ENCODE data around the gene MBOAT2. TPM values are rescaled to one million over a fixed set of nuclear protein-coding genes. Genes with fewer than 3 reads are reported as not detected.

Gene MBOAT2
- total RNA-seq, 1 experiment from 2014 or later = 16.8 TPM

GRCh38 chr2:8984855-8985254 lies 18.6 kb downstream of the MBOAT2 start:
- ChIA-PET CTCF (no interaction called here), POLR2A (no interaction called here), RAD21 (ENCODE audit: low non-redundant PET in 1 of 2, low total read pairs in 2 of 2, uncharacterized antibody in 2 of 2, unreplicated experiment in 2 of 2) (no interaction called here)
- Histone ChIP-seq H3K9me2 (ENCODE audit: insufficient read depth) (no peaks in the 10 kb centered on the region), H4K20me1 (ENCODE audit: insufficient read depth) (no peaks in the 10 kb centered on the region), H3K36me3 (ENCODE audit: control insufficient read depth in 1 of 2, insufficient read depth in 2 of 2, low read length in 2 of 2) (no peaks in the 10 kb centered on the region), H3K4me1 (ENCODE audit: control insufficient read depth in 1 of 2, insufficient read depth in 2 of 2, low read length in 2 of 2) (no peaks in the 10 kb centered on the region), H3K27me3 (ENCODE audit: insufficient read depth, low read length) (no peaks in the 10 kb centered on the region), H2AFZ (ENCODE audit: low read depth, low read length, poor library complexity, severe bottlenecking) (no peak overlapping the region), H3K9me3 (ENCODE audit: control insufficient read depth in 1 of 2, insufficient read depth in 1 of 2, low read depth in 1 of 2, low read length in 2 of 2) (no peaks in the 10 kb centered on the region), H3K4me3 (replicated peaks in 1 of 2; ENCODE audit: low read depth in 1 of 2, low read length in 2 of 2) (no peak overlapping the region), H3K27ac (ENCODE audit: low read depth, low read length) (no peak overlapping the region), H3K4me2 (ENCODE audit: low read length) (no peak overlapping the region), H3K9ac (ENCODE audit: low read length) (no peak overlapping the region), H3K79me2 (ENCODE audit: insufficient read depth, low read length) (no peaks in the 10 kb centered on the region)
- no peak for ATAC-seq
- DNase-seq (ENCODE audit: low read depth, low spot score) = no peak
- no peak for TF ChIP-seq CBX3 (IDR thresholded peaks at IDR 0.05; ENCODE audit: low read depth)
- no peak for TF ChIP-seq JUND (IDR thresholded peaks at IDR 0.05)
- no peak for TF ChIP-seq TCF7L2 (IDR thresholded peaks at IDR 0.05; ENCODE audit: borderline replicate concordance, extremely low read depth, insufficient read depth, insufficient read length)
- no peak for TF ChIP-seq MAX (IDR thresholded peaks at IDR 0.05)
- no peak for TF ChIP-seq ATF3 (IDR thresholded peaks at IDR 0.05)
- no peak for TF ChIP-seq POLR2AphosphoS5 (IDR thresholded peaks at IDR 0.05; ENCODE audit: low read depth, low read length)
- no peak for TF ChIP-seq EZH2phosphoT487 (IDR thresholded peaks at IDR 0.05; ENCODE audit: borderline replicate concordance)
- no peak for TF ChIP-seq FOSL1 (IDR thresholded peaks at IDR 0.05; ENCODE audit: low read depth)
- TF ChIP-seq ZBTB33 (IDR thresholded peaks at IDR 0.05; ENCODE audit: extremely low read depth, insufficient replicate concordance, low read length) = no peak
- TF ChIP-seq ZFX (IDR thresholded peaks at IDR 0.05) = no peak
- TF ChIP-seq SP1 (IDR thresholded peaks at IDR 0.05; ENCODE audit: low read depth) = no peak
- TF ChIP-seq RAD21 (IDR thresholded peaks at IDR 0.05; ENCODE audit: low read depth) = no peak
- TF ChIP-seq ZNF274 (IDR thresholded peaks at IDR 0.05; ENCODE audit: low read depth, low read length) = no peak
- TF ChIP-seq SIN3A (IDR thresholded peaks at IDR 0.05; ENCODE audit: low read depth) = no peak
- TF ChIP-seq EZH2 (IDR thresholded peaks at IDR 0.05) = no peak
- no peak for TF ChIP-seq REST (IDR thresholded peaks at IDR 0.05; ENCODE audit: low read depth)
- intact Hi-C loops (cut with micrococcal nuclease) = loop anchor here (5.0 kb wide), 1 partner anchor 113 kb away; no protein-coding TSS in a partner anchor
- no TSS peak for BruUV-seq (replicated peaks)

Measured in HCT116 (cell line).